CD4-positive, alpha-beta memory T cell (primary cell): Measurements from ENCODE around the gene TPMT. TPM values are rescaled to one million over a fixed set of nuclear protein-coding genes. Genes with fewer than 3 reads are reported as not detected.

Source experiments
- CTCF ChIA-PET: fragments of 350-600 bp; sonication (Branson Sonifier 250); formaldehyde crosslinking; loops from one replicate; lab custom pipeline; 2021; ENCODE audit warnings: inconsistent platforms; ENCODE audit not compliant: partially characterized antibody; lab: Charles Lee
- POLR2A ChIA-PET: fragments of 350-600 bp; sonication (Branson Sonifier 250); formaldehyde crosslinking; loops from one replicate; lab custom pipeline; 2021; ENCODE audit not compliant: partially characterized antibody; lab: Charles Lee
- DNase-seq, 5 donors: peaks; one replicate each; pipeline versions ENCODE4 v3.0.0 to v3.0.0-alpha.2; 2020 to 2022; ENCODE audit warnings: mixed read lengths in 1 of 5
- H3K27ac ChIP-seq: one replicate; pipeline ENCODE4 v1.7.0; 2013; ENCODE audit warnings: low read depth, low read length
- H3K27me3 ChIP-seq: 2 replicates; pipeline ENCODE4 v1.7.0; 2013; ENCODE audit warnings: mild to moderate bottlenecking, low read length, moderate library complexity; ENCODE audit not compliant: insufficient read depth
- H3K36me3 ChIP-seq: 2 replicates; pipeline ENCODE4 v1.7.0; 2013; ENCODE audit warnings: mild to moderate bottlenecking, low read length, moderate library complexity; ENCODE audit not compliant: insufficient read depth
- H3K4me1 ChIP-seq: 2 replicates; pipeline ENCODE4 v1.7.0; 2013; ENCODE audit warnings: mild to moderate bottlenecking, low read length, moderate library complexity; ENCODE audit not compliant: insufficient read depth
- H3K4me3 ChIP-seq, 2 donors: one replicate each; pipeline ENCODE4 v1.7.0; 2013; ENCODE audit warnings: low read length in 2 of 2, mild to moderate bottlenecking in 1 of 2
- H3K9me3 ChIP-seq, 2 donors: one replicate each; pipeline ENCODE4 v1.7.0; 2013; ENCODE audit warnings: low read length in 2 of 2, control low read depth in 1 of 2; ENCODE audit not compliant: control insufficient read depth in 1 of 2
- H3K27ac Mint-ChIP-seq, 7 donors: one replicate each; pipeline ENCODE4 v1.8.0; 2020 to 2021; ENCODE audit warnings: mixed read lengths in 7 of 7, mild to moderate bottlenecking in 6 of 7, inconsistent platforms in 3 of 7, moderate library complexity in 3 of 7
- H3K27me3 Mint-ChIP-seq, 2 donors: one replicate each; pipeline ENCODE4 v1.8.0; 2020 to 2021; ENCODE audit warnings: mixed read lengths in 2 of 2
- H3K36me3 Mint-ChIP-seq, 2 donors: one replicate each; pipeline ENCODE4 v1.8.0; 2020 to 2021; ENCODE audit warnings: mixed read lengths in 2 of 2, inconsistent platforms in 1 of 2, mild to moderate bottlenecking in 1 of 2
- H3K4me1 Mint-ChIP-seq, 4 donors: one replicate each; pipeline ENCODE4 v1.8.0; 2020 to 2021; ENCODE audit warnings: mixed read lengths in 4 of 4, mild to moderate bottlenecking in 1 of 4
- H3K4me3 Mint-ChIP-seq, 8 donors: one replicate each; pipeline ENCODE4 v1.8.0; 2020 to 2021; ENCODE audit warnings: mixed read lengths in 8 of 8, mild to moderate bottlenecking in 7 of 8, moderate library complexity in 6 of 8, inconsistent platforms in 3 of 8
- H3K9me3 Mint-ChIP-seq, 8 donors: one replicate each; pipeline ENCODE4 v1.8.0; 2020 to 2021; ENCODE audit warnings: mixed read lengths in 8 of 8, mild to moderate bottlenecking in 5 of 8, inconsistent platforms in 3 of 8, moderate library complexity in 1 of 8
- intact Hi-C: fragments of 100-400 bp; cut with micrococcal nuclease; formaldehyde crosslinking; loops from one replicate; pipeline ENCODE4 v1.15.1; 2023
- polyA plus RNA-seq, 2 donors: library from polyadenylated mRNA; unstranded; fragments of 300-500 nt; fragmentation: Illumina TruSeq; gene quantifications; one replicate each; pipeline ENCODE4 v1.2.3, GENCODE V29; 2021
- total RNA-seq, 2 experiments: library from RNA; stranded (reverse); gene quantifications; one replicate each; pipeline ENCODE4 v1.2.3, GENCODE V29; 2021

The TPMT gene
- total and polyA plus RNA-seq, 4 experiments from 2014 or later = 6.4 to 18.3 (median 8.8) TPM

- intact Hi-C loops = no loop called here
- H3K36me3 Mint-ChIP-seq = peaks cover 33 to 44% of the 10 kb centered on the region in 2 donors
- H3K27me3 Mint-ChIP-seq = no peaks in the 10 kb centered on the region
Observed at GRCh38 chr6:18147616-18148015, 7.3 kb downstream of the TPMT start.

GRCh38 chr6:18147160-18147559, 7.7 kb downstream of the TPMT start:
- Mint-ChIP-seq H3K36me3 (peaks cover 37 to 49% of the 10 kb centered on the region in 2 donors), H3K9me3 (no peaks in the 10 kb centered on the region), H3K27me3 (no peaks in the 10 kb centered on the region), H3K27ac (no peak overlapping the region), H3K4me3 (no peak overlapping the region), H3K4me1 (peaks cover 0 to 4% (median under 1%) of the 10 kb centered on the region in 4 donors)
- intact Hi-C loops = no loop called here
- DNase-seq = no peak
- Histone ChIP-seq H3K4me3 (no peak overlapping the region), H3K4me1 (no peaks in the 10 kb centered on the region), H3K36me3 (peaks cover 10% of the 10 kb centered on the region), H3K27ac (no peak overlapping the region), H3K9me3 (no peaks in the 10 kb centered on the region), H3K27me3 (no peaks in the 10 kb centered on the region)
- CTCF ChIA-PET = no interaction called here
- POLR2A ChIA-PET = no interaction called here

More at GRCh38 chr6:18147616-18148015, 7.3 kb downstream of the TPMT start:
- H3K4me3 ChIP-seq = no peak overlapping the region
- DNase-seq = no peak
- ChIA-PET CTCF (no interaction called here), POLR2A (no interaction called here)
- H3K4me1 ChIP-seq = peaks cover 3% of the 10 kb centered on the region
- Mint-ChIP-seq H3K4me1 (peaks cover 2 to 4% (median 3%) of the 10 kb centered on the region in 4 donors), H3K9me3 (no peaks in the 10 kb centered on the region), H3K4me3 (no peak overlapping the region), H3K27ac (no peak overlapping the region)
- H3K36me3 ChIP-seq = peaks cover 10% of the 10 kb centered on the region
- H3K27ac ChIP-seq = no peak overlapping the region
- H3K9me3 ChIP-seq = no peaks in the 10 kb centered on the region
- H3K27me3 ChIP-seq = no peaks in the 10 kb centered on the region

- H3K27me3 ChIP-seq = no peaks in the 10 kb centered on the region
- Mint-ChIP-seq H3K27me3 (no peaks in the 10 kb centered on the region), H3K4me3 (no peak overlapping the region), H3K4me1 (peaks cover 0 to 2% (median 0%) of the 10 kb centered on the region in 4 donors), H3K36me3 (peaks cover 52 to 53% of the 10 kb centered on the region in 2 donors), H3K27ac (no peak overlapping the region), H3K9me3 (no peaks in the 10 kb centered on the region)
- peaks cover 21% of the 10 kb centered on the region for H3K36me3 ChIP-seq
- no peaks in the 10 kb centered on the region for H3K9me3 ChIP-seq
- no peak for DNase-seq
- no peak overlapping the region for H3K4me3 ChIP-seq
- ChIA-PET POLR2A (no interaction called here), CTCF (no interaction called here)
- H3K27ac ChIP-seq = no peak overlapping the region
- no peaks in the 10 kb centered on the region for H3K4me1 ChIP-seq
- intact Hi-C loops = no loop called here
Observed at GRCh38 chr6:18142591-18142861, 12.4 kb downstream of the TPMT start.

- POLR2A ChIA-PET = no interaction called here
- peaks cover 21% of the 10 kb centered on the region for H3K36me3 ChIP-seq
Observed at GRCh38 chr6:18141805-18142590, 12.9 kb downstream of the TPMT start.

GRCh38 chr6:18139935-18140621, 14.8 kb downstream of the TPMT start:
- peaks cover 21% of the 10 kb centered on the region for H3K36me3 ChIP-seq
- H3K4me3 Mint-ChIP-seq = no peak overlapping the region
- no peak for DNase-seq
- H3K4me1 ChIP-seq = no peaks in the 10 kb centered on the region
- ChIA-PET POLR2A (no interaction called here), CTCF (no interaction called here)
- no peaks in the 10 kb centered on the region for H3K27me3 Mint-ChIP-seq
- H3K27ac Mint-ChIP-seq = peak overlapping the region in 1 of 7 donors; percentile 10
- intact Hi-C loops = no loop called here
- H3K9me3 ChIP-seq = no peaks in the 10 kb centered on the region
- peaks cover 0 to 6% (median 4%) of the 10 kb centered on the region in 4 donors for H3K4me1 Mint-ChIP-seq
- H3K4me3 ChIP-seq = no peak overlapping the region
- H3K36me3 Mint-ChIP-seq = peaks cover 56 to 57% of the 10 kb centered on the region in 2 donors
- no peaks in the 10 kb centered on the region for H3K27me3 ChIP-seq
- H3K27ac ChIP-seq = no peak overlapping the region
- H3K9me3 Mint-ChIP-seq = no peaks in the 10 kb centered on the region

More at GRCh38 chr6:18141805-18142590, 12.9 kb downstream of the TPMT start:
- DNase-seq = no peak
- peaks cover 48 to 50% of the 10 kb centered on the region in 2 donors for H3K36me3 Mint-ChIP-seq
- no peak overlapping the region for H3K4me3 Mint-ChIP-seq
- H3K4me1 Mint-ChIP-seq = peaks cover 0 to 2% (median 0%) of the 10 kb centered on the region in 4 donors
- H3K27ac Mint-ChIP-seq = peak overlapping the region in 1 of 7 donors; percentile 38
- Histone ChIP-seq H3K27ac (no peak overlapping the region), H3K27me3 (no peaks in the 10 kb centered on the region), H3K9me3 (no peaks in the 10 kb centered on the region), H3K4me3 (no peak overlapping the region), H3K4me1 (no peaks in the 10 kb centered on the region)
- intact Hi-C loops = no loop called here
- no peaks in the 10 kb centered on the region for H3K27me3 Mint-ChIP-seq
- H3K9me3 Mint-ChIP-seq = no peaks in the 10 kb centered on the region
- CTCF ChIA-PET = no interaction called here

- Histone ChIP-seq H3K4me1 (no peaks in the 10 kb centered on the region), H3K27me3 (no peaks in the 10 kb centered on the region), H3K4me3 (no peak overlapping the region), H3K9me3 (no peaks in the 10 kb centered on the region), H3K36me3 (peaks cover 21% of the 10 kb centered on the region), H3K27ac (no peak overlapping the region)
- no peaks in the 10 kb centered on the region for H3K9me3 Mint-ChIP-seq
- CTCF ChIA-PET = interaction anchor here (1.1 kb wide), 1 partner anchor 16 kb away, joined by 3 read pairs; no protein-coding TSS in a partner anchor
- POLR2A ChIA-PET = no interaction called here
- no peaks in the 10 kb centered on the region for H3K27me3 Mint-ChIP-seq
- H3K36me3 Mint-ChIP-seq = peaks cover 61 to 64% of the 10 kb centered on the region in 2 donors
- H3K27ac Mint-ChIP-seq = no peak overlapping the region
- H3K4me1 Mint-ChIP-seq = peaks cover 0 to 8% (median 6%) of the 10 kb centered on the region in 4 donors
- no peak overlapping the region for H3K4me3 Mint-ChIP-seq
- DNase-seq = no peak
- intact Hi-C loops = no loop called here
Observed at GRCh38 chr6:18138906-18139305, 16.0 kb downstream of the TPMT start.

GRCh38 chr6:18136260-18136659, 18.6 kb downstream of the TPMT start:
- CTCF ChIA-PET = no interaction called here
- peaks cover 56 to 61% of the 10 kb centered on the region in 2 donors for H3K36me3 Mint-ChIP-seq

More at GRCh38 chr6:18136260-18136659, 18.6 kb downstream of the TPMT start:
- no peak overlapping the region for H3K27ac Mint-ChIP-seq
- H3K4me1 ChIP-seq = no peaks in the 10 kb centered on the region
- no peak overlapping the region for H3K4me3 ChIP-seq
- POLR2A ChIA-PET = no interaction called here
- no peak for DNase-seq
- no peaks in the 10 kb centered on the region for H3K27me3 ChIP-seq
- no peaks in the 10 kb centered on the region for H3K9me3 ChIP-seq
- H3K4me3 Mint-ChIP-seq = no peak overlapping the region
- H3K36me3 ChIP-seq = peaks cover 18% of the 10 kb centered on the region
- intact Hi-C loops = no loop called here
- H3K4me1 Mint-ChIP-seq = peaks cover 0 to 8% (median 5%) of the 10 kb centered on the region in 4 donors
- no peaks in the 10 kb centered on the region for H3K27me3 Mint-ChIP-seq
- no peak overlapping the region for H3K27ac ChIP-seq
- H3K9me3 Mint-ChIP-seq = no peaks in the 10 kb centered on the region
